ENCODE results near the gene MIPOL1. TPM values are rescaled to one million over a fixed set of nuclear protein-coding genes. Genes with fewer than 3 reads are reported as not detected.
"Not testable (repeated sequence)": the region's sequence is repeated elsewhere in the genome, so short reads cannot be mapped to it uniquely, and the experiment has no call there.

The MIPOL1 gene
- polyA plus RNA-seq, 1 donor = 12.7 TPM

- DNase-seq = no peak
These were observed 87.0 kb downstream of the MIPOL1 start for GRCh38 chr14:37284760-37285159.

- DNase-seq = no peak
These were observed 87.5 kb downstream of the MIPOL1 start for GRCh38 chr14:37285220-37285619.

GRCh38 chr14:37289688-37290087 is 92.0 kb downstream of the MIPOL1 start:
- no peak for DNase-seq

- DNase-seq = not testable (repeated sequence)
These were observed 97.5 kb downstream of the MIPOL1 start for GRCh38 chr14:37295262-37295661.

GRCh38 chr14:37311252-37311651 is 113.5 kb downstream of the MIPOL1 start:
- DNase-seq = no peak

GRCh38 chr14:37318938-37319337 is 121.2 kb downstream of the MIPOL1 start:
- no peak for DNase-seq

GRCh38 chr14:37320106-37320505 is 122.4 kb downstream of the MIPOL1 start:
- DNase-seq = no peak

GRCh38 chr14:37325332-37325731 is 127.6 kb downstream of the MIPOL1 start:
- DNase-seq = no peak

GRCh38 chr14:37326434-37326833 is 128.7 kb downstream of the MIPOL1 start:
- no peak for DNase-seq

GRCh38 chr14:37327933-37328332 is 130.2 kb downstream of the MIPOL1 start:
- DNase-seq = not testable (repeated sequence)

- DNase-seq = no peak
These were observed 130.9 kb downstream of the MIPOL1 start for GRCh38 chr14:37328673-37329072.

GRCh38 chr14:37329189-37330001 is 131.7 kb downstream of the MIPOL1 start:
- no peak for DNase-seq

GRCh38 chr14:37330910-37331309 is 133.2 kb downstream of the MIPOL1 start:
- DNase-seq = no peak

- no peak for DNase-seq
These were observed 142.6 kb downstream of the MIPOL1 start for GRCh38 chr14:37340353-37340752.

GRCh38 chr14:37343307-37344094 is 145.8 kb downstream of the MIPOL1 start:
- DNase-seq = peak; percentile 4

GRCh38 chr14:37363661-37364060 is 165.9 kb downstream of the MIPOL1 start:
- no peak for DNase-seq

GRCh38 chr14:37369425-37369824 is 171.7 kb downstream of the MIPOL1 start:
- no peak for DNase-seq

- no peak for DNase-seq
These were observed 177.8 kb downstream of the MIPOL1 start for GRCh38 chr14:37375566-37375965.

GRCh38 chr14:37376944-37377609 is 179.3 kb downstream of the MIPOL1 start:
- DNase-seq = no peak

GRCh38 chr14:37384870-37385596 is 187.3 kb downstream of the MIPOL1 start:
- DNase-seq = no peak

- DNase-seq = not testable (repeated sequence)
These were observed 199.6 kb downstream of the MIPOL1 start for GRCh38 chr14:37397157-37397940.

- no peak for DNase-seq
These were observed 200.1 kb downstream of the MIPOL1 start for GRCh38 chr14:37397941-37398215.

Data from left kidney (tissue), 2 donors.